Stimulated activated CD8-positive, alpha-beta memory T cell treated with anti-CD3 and anti-CD28 coated beads, Interleukin-7, amount 100 ng/mL, for 48 hours (primary cell): ENCODE results near the gene CCDC89.
"Not testable (repeated sequence)": the region's sequence is repeated elsewhere in the genome, so short reads cannot be mapped to it uniquely, and the experiment has no call there.

Experiments
- DNase-seq, 2 donors: peaks; one replicate each; pipeline ENCODE4 v3.0.0-alpha.2; 2020; ENCODE audit warnings: low read depth in 1 of 2; ENCODE audit errors: extremely low read depth in 1 of 2

The CCDC89 gene

DNA sequence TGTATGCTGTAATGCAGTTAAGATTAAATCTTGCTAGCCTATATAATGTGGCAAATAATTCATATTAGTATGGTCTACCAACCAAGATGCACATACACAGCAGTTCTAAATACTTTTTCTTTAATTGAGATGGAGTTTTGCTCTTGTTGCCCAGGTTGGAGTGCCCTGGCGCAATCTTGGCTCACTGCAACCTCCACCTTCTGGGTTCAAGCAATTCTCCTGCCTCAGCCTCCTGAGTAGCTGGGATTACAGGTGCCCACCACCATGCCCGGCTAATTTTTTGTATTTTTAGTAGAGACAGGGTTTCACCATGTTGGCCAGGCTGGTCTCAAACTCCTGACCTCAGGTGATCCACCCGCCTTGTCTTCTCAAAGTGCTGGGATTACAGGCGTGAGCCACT lies 31.7 kb downstream of the CCDC89 start:
- not testable (repeated sequence) for DNase-seq

DNA sequence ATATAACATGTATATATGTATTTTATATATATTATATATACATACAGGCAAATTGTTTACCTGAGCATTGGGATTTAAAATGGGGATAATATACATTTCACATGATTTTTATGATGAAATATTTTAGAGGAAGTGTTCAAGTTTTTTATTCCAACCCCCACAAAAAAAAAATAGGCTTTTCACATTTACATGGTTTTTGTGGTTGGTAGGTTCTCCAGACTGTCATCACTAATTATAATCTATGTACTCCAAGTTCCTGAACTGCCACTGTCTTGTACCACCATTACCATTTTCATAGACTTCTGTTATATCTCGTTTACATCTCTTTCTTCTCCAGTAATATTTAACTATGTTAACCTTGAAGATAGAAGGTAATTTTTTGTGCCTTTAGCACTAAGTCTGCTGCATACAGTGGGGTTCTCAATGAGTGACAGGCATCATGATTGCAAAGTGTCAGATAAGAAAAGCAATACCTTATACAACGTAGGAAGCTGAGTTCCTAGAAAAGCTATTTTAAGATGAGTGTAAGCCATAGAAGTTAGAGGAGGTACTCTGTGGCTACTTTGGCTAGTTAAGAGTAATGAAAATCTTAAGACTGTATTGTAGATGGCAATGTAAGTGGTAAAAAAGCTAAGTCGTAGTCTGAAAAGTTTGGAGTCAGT lies 33.1 kb downstream of the CCDC89 start:
- DNase-seq, result no peak

GRCh38 chr11:85651118-85651517 lies 34.9 kb downstream of the CCDC89 start:
- no peak for DNase-seq

GRCh38 chr11:85647604-85648299 lies 38.2 kb downstream of the CCDC89 start, which contains the start of gene TMEM126A:
Gene TMEM126A, plus strand, starts transcription at chr11:85647967. Its CDS starts 2,289 bp downstream, at chr11:85650256.
- peak; percentile 74 to 88 for DNase-seq

DNA sequence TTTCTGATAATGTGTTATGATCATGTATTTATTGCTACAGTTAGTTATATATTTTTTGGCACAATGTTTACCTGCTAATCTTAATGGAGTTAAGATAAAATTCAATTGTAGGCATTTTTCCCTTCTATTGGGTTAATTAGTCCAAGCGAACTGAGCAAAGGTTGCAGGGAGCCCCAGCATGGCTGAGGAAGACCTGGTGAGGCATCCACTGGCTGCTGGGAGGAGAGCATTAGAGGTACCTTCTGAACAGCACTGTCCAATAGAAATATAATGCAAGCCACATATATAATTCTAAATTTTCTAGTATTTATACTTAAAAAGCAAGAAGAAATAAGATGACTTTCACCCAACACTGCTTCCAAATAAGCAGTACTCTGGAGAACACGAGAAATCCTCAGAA lies 38.9 kb downstream of the CCDC89 start:
- DNase-seq, result no peak

DNA sequence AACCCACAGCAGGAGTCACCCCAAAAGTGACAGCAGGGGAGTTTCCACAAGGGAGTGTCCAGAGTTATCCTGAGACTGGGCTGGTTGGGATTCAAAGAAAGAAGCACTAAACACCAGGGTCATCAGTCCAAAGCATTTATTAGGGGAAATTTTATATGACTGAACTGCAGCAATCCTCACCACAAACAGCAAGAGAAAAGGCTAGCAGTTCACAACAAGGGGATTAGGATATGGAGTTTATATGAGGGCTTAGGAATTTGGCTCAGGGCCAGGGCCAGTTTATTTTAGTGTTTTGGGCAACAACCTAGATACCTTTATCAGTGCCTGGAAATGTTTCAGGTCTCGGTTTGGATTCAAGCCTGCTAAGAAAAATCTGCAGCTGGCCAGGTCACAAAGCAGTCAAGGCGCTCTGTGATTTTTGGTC lies 42.8 kb downstream of the CCDC89 start:
- DNase-seq, result no peak

- DNase-seq, result no peak
These were observed 51.2 kb downstream of the CCDC89 start for GRCh38 chr11:85634747-85635146.
